HepG2 (cell line): ENCODE results near the gene TNP2. TPM values are rescaled to one million over a fixed set of nuclear protein-coding genes. Genes with fewer than 3 reads are reported as not detected.

Experiments used
- ATRX ChIP-seq: sonication (generic); formaldehyde crosslinking; IDR thresholded peaks from 2 replicates; pipeline ENCODE4 v1.4.0; 2020; ENCODE audit warnings: missing genetic modification reagents, borderline replicate concordance
- FOXO4 ChIP-seq: sonication (generic); formaldehyde crosslinking; conservative IDR thresholded peaks from 2 replicates; pipeline ENCODE4 v1.8.1; 2023; ENCODE audit warnings: missing genetic modification reagents
- HES4 ChIP-seq: sonication (generic); formaldehyde crosslinking; IDR thresholded peaks from 2 replicates; pipeline ENCODE4 v1.9.0; 2021; ENCODE audit warnings: mild to moderate bottlenecking, missing genetic modification reagents, borderline replicate concordance
- HNRNPLL ChIP-seq: fragments of 200-400 bp; formaldehyde crosslinking; IDR thresholded peaks from 2 replicates; pipeline ENCODE4 v1.6.1; 2017; ENCODE audit warnings: mild to moderate bottlenecking, low read depth, low read length; ENCODE audit not compliant: poor library complexity, severe bottlenecking
- KDM1A ChIP-seq: IDR thresholded peaks from 2 replicates; pipeline ENCODE4 v1.6.1; 2016; ENCODE audit warnings: missing compliant biosample characterization
- KDM6A ChIP-seq: IDR thresholded peaks from 2 replicates; pipeline ENCODE4 v1.6.1; 2016; ENCODE audit warnings: low read depth
- NCOA1 ChIP-seq: sonication (generic); formaldehyde crosslinking; IDR thresholded peaks from 2 replicates; pipeline ENCODE4 v1.9.0; 2021; ENCODE audit warnings: missing genetic modification reagents
- NR2F6 ChIP-seq, 2 experiments: IDR thresholded peaks; 2 replicates each; pipeline ENCODE4 v1.6.1; 2016; ENCODE audit warnings: antibody characterized with exemption in 1 of 2, mild to moderate bottlenecking in 1 of 2
- PATZ1 ChIP-seq: sonication (generic); formaldehyde crosslinking; IDR thresholded peaks from 2 replicates; pipeline ENCODE4 v1.4.0; 2020; ENCODE audit warnings: missing genetic modification reagents
- RFXAP ChIP-seq: sonication (generic); formaldehyde crosslinking; IDR thresholded peaks from 2 replicates; pipeline ENCODE4 v1.4.0; 2020; ENCODE audit warnings: missing genetic modification reagents, borderline replicate concordance
- SUZ12 ChIP-seq: fragments of 150-350 bp; IDR thresholded peaks from 2 replicates; pipeline ENCODE4 v1.6.1; 2014; ENCODE audit warnings: low read depth, low read length
- WIZ ChIP-seq: sonication (generic); formaldehyde crosslinking; IDR thresholded peaks from 2 replicates; pipeline ENCODE4 v1.5.1; 2020; ENCODE audit warnings: mild to moderate bottlenecking, missing genetic modification reagents
- ZBED4 ChIP-seq: sonication (generic); formaldehyde crosslinking; IDR thresholded peaks from 2 replicates; pipeline ENCODE4 v1.4.0; 2020; ENCODE audit warnings: missing genetic modification reagents, borderline replicate concordance
- ZFAT ChIP-seq: sonication (generic); formaldehyde crosslinking; conservative IDR thresholded peaks from 2 replicates; pipeline ENCODE4 v1.8.1; 2023; ENCODE audit warnings: missing genetic modification reagents, inconsistent platforms
- ZMYM2 ChIP-seq: sonication (generic); formaldehyde crosslinking; IDR thresholded peaks from 2 replicates; pipeline ENCODE4 v1.8.0; 2022; ENCODE audit warnings: mild to moderate bottlenecking, missing genetic modification reagents
- ZNF556 ChIP-seq: sonication (generic); formaldehyde crosslinking; IDR thresholded peaks from 2 replicates; pipeline ENCODE4 v1.4.0; 2020; ENCODE audit warnings: mild to moderate bottlenecking, missing genetic modification reagents, borderline replicate concordance
- ZNF768 ChIP-seq: sonication (generic); formaldehyde crosslinking; IDR thresholded peaks from 2 replicates; pipeline ENCODE4 v1.4.0; 2020; ENCODE audit warnings: missing genetic modification reagents
- ZNF816 ChIP-seq: sonication (generic); formaldehyde crosslinking; IDR thresholded peaks from 2 replicates; pipeline ENCODE4 v1.8.0; 2022; ENCODE audit warnings: missing genetic modification reagents, mild to moderate bottlenecking, borderline replicate concordance
- polyA plus RNA-seq, 8 experiments: library from polyadenylated mRNA; depleted of rRNA in 3 of 8; stranded (reverse) in 7 of 8; unstranded in 1 of 8; fragments of >200 nt; fragmentation: Illumina TruSeq in 4 of 8; extraction: Trizol in 4 of 8; gene quantifications; 2 replicates each; pipeline versions ENCODE4 v1.2.1 to v1.2.3, GENCODE V29; 2011 to 2016; ENCODE audit warnings: low read depth in 4 of 8, missing spikeins in 1 of 8, mixed read lengths in 1 of 8; ENCODE audit not compliant: insufficient read depth in 1 of 8
- total RNA-seq, 5 experiments: library from RNA; depleted of rRNA; stranded (reverse); fragments of >200 nt; fragmentation: Illumina TruSeq; extraction: Trizol; gene quantifications; 2 replicates each; pipeline ENCODE4 v1.2.3, GENCODE V29; 2016; ENCODE audit warnings: low read depth in 1 of 5
- TF ChIP-seq, protein P1 (sequence below): sonication (generic); formaldehyde crosslinking; IDR thresholded peaks from 2 replicates; pipeline ENCODE4 v1.4.0; 2020; ENCODE audit warnings: missing genetic modification reagents, low read depth, mild to moderate bottlenecking, borderline replicate concordance

TNP2 gene
- total and polyA plus RNA-seq, 2 of the 13 experiments (the other 11 are each of a cell fraction or from before 2014, with no cell fraction given), result not detected

DNA sequence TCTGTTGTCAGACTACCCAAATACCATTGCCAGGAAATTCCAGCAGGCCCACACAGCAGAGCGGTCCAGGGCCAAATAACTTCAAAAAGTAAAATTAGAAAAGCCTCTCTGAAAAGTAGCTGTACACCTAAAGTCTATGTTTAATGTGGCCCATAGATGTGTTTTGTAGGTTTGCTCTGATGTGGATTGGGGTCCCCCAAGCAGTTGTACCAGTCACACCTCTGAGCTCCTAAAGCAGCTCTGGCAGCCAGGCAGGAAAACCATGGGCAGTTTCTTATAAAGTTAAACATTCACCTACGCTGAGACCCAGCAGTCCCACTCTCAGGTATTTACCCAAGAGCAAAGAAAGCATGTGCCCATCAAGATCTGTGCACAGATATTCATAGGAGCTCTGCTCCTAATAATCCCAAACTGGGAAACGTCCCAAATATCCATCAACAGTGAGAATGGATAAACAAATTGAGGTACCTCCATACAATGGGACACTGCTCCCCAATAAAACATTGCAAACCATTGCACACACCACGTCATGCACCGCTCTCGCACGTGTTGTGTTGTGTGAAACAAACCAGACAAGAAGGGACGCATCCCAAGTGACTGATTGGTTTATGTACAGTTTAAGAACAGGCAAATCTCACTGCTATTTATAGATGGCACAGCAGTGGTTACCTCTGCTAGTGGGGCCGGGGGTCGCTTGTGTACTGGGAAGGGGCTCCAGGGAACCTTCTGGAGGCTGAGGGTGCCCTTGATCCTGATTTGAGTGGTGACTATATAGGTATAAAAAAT, 27.8 kb upstream of the TNP2 start (continued):
- TF ChIP-seq SUZ12 (no peak), ZFAT (CRISPR knock-in tag) (0 out of 2 replicates have a peak, but pooled peaks have one; percentile 36), ZNF768 (no peak), WIZ (no peak), RFXAP (CRISPR knock-in tag) (peak; percentile 73; the same call in 1 of the 2 replicates), ZMYM2 (CRISPR knock-in tag) (no peak), PATZ1 (CRISPR knock-in tag) (peak; percentile 59), NCOA1 (0 out of 2 replicates have a peak, but pooled peaks have one; percentile 45), KDM1A (CRISPR knock-in tag) (0 out of 2 replicates have a peak, but pooled peaks have one; percentile 19), ATRX (no peak), NR2F6 (IDR thresholded peaks at IDR 0.05) (peak; percentile 44), NR2F6 (CRISPR knock-in tag; IDR thresholded peaks at IDR 0.05) (peak; percentile 16; the same call in 1 of the 2 replicates), HNRNPLL (no peak), HES4 (CRISPR knock-in tag) (no peak), ZBED4 (CRISPR knock-in tag) (peak; percentile 72; the same call in 1 of the 2 replicates), ZNF556 (CRISPR knock-in tag) (peak; percentile 77), KDM6A (CRISPR knock-in tag) (peak; percentile 79), FOXO4 (CRISPR knock-in tag) (0 out of 2 replicates have a peak, but pooled peaks have one; percentile 95), ZNF816 (CRISPR knock-in tag) (0 out of 2 replicates have a peak, but pooled peaks have one; percentile 72)
- TF ChIP-seq, protein P1, sequence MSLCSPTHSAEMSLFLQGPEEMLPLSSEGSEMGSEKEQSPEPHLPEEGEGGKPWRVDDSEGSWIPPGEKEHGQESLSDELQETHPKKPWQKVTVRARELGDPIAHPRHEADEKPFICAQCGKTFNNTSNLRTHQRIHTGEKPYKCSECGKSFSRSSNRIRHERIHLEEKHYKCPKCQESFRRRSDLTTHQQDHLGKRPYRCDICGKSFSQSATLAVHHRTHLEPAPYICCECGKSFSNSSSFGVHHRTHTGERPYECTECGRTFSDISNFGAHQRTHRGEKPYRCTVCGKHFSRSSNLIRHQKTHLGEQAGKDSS, result peak; percentile 52; the same call in 1 of the 2 replicates
